GM12878 (cell line): ENCODE data around the gene NDUFB11. TPM values are rescaled to one million over a fixed set of nuclear protein-coding genes. Genes with fewer than 3 reads are reported as not detected.

ENCODE experiments used
- ATAC-seq: fragments of 200-7000 bp; cut with Tn5 transposase; 3 replicates; pipeline ENCODE4 v1.9.1; 2020; ENCODE audit warnings: mild to moderate bottlenecking, moderate library complexity
- BruUV-seq: library from RNA; stranded (reverse); fragments of 400-500 nt; replicated peaks from 2 replicates; lab custom pipeline; 2021; lab: Mats Ljungman, UMichigan
- CTCF ChIA-PET: fragments of 300-600 bp; sonication (Branson Sonifier 250); formaldehyde crosslinking; extraction: SDS; loops from one replicate; lab custom pipeline; 2021; ENCODE audit warnings: inconsistent platforms; lab: Yijun Ruan, JAX
- POLR2A ChIA-PET: fragments of 350-600 bp; formaldehyde crosslinking; extraction: SDS; loops from one replicate; lab custom pipeline; 2021; ENCODE audit warnings: inconsistent platforms; lab: Charles Lee
- RAD21 ChIA-PET: fragments of 300-600 bp; sonication (Branson Sonifier 250); formaldehyde crosslinking; loops from one replicate; lab custom pipeline; 2023; ENCODE audit warnings: antibody characterized with exemption; ENCODE audit not compliant: unreplicated experiment; lab: Charles Lee
- SMC1A ChIA-PET: fragments of 300-600 bp; sonication (Branson Sonifier 250); formaldehyde crosslinking; loops from one replicate; lab custom pipeline; 2023; ENCODE audit not compliant: unreplicated experiment, uncharacterized antibody; lab: Charles Lee
- DNase-seq: peaks from one replicate; pipeline ENCODE4 v3.0.0-alpha.2; 2011; ENCODE audit warnings: low read depth, low spot score
- FAIRE-seq: peaks from 3 replicates; lab custom pipeline; 2011; peaks lifted over from hg19 to GRCh38; lab: Jason Lieb, UNC
- H2AFZ ChIP-seq: 2 replicates; pipeline ENCODE4 v1.6.0; 2011; ENCODE audit warnings: low read depth, low read length, control low read depth; ENCODE audit not compliant: control insufficient read depth
- H3K27ac ChIP-seq: 2 replicates; pipeline ENCODE4 v1.5.1; 2011; ENCODE audit warnings: control low read depth; ENCODE audit not compliant: control insufficient read depth, insufficient read depth
- H3K27me3 ChIP-seq, 2 experiments: replicated peaks in 1 of 2; 2 replicates each; pipeline versions ENCODE4 v1.6.0 to v1.6.1; 2011; ENCODE audit warnings: low read length in 1 of 2; ENCODE audit not compliant: control insufficient read depth in 2 of 2, insufficient read depth in 2 of 2
- H3K36me3 ChIP-seq, 2 experiments: 2 replicates each; pipeline ENCODE4 v1.5.1; 2011; ENCODE audit warnings: low read length in 1 of 2; ENCODE audit not compliant: control insufficient read depth in 2 of 2, insufficient read depth in 2 of 2
- H3K4me1 ChIP-seq: 2 replicates; pipeline ENCODE4 v1.6.1; 2011; ENCODE audit warnings: mild to moderate bottlenecking, low read length, moderate library complexity, mixed read lengths; ENCODE audit not compliant: control insufficient read depth, insufficient read depth
- H3K4me2 ChIP-seq: 2 replicates; pipeline ENCODE4 v1.6.0; 2011; ENCODE audit warnings: control low read depth; ENCODE audit not compliant: control insufficient read depth, insufficient read depth
- H3K4me3 ChIP-seq: fragments of 200-600 bp; sonication (generic); 2 replicates; pipeline ENCODE4 v1.5.1; 2016
- H3K79me2 ChIP-seq: 2 replicates; pipeline ENCODE4 v1.6.0; 2011; ENCODE audit warnings: low read length; ENCODE audit not compliant: control insufficient read depth, insufficient read depth
- H3K9ac ChIP-seq: 2 replicates; pipeline ENCODE4 v1.8.0; 2011; ENCODE audit warnings: low read length, control low read depth, mixed read lengths; ENCODE audit not compliant: control insufficient read depth, insufficient read depth
- H3K9me3 ChIP-seq: replicated peaks from 3 replicates; pipeline ENCODE4 v1.5.1; 2011; ENCODE audit warnings: mild to moderate bottlenecking, low read length; ENCODE audit not compliant: control insufficient read depth, insufficient read depth
- H4K20me1 ChIP-seq: 2 replicates; pipeline ENCODE4 v1.6.0; 2011; ENCODE audit not compliant: control insufficient read depth, insufficient read depth
- BHLHE40 ChIP-seq, 2 experiments: fragments of 450-650 bp in 1 of 2; IDR thresholded peaks; 2 replicates each; pipeline ENCODE4 v1.6.1; 2011 to 2017; ENCODE audit warnings: low read depth in 2 of 2, borderline replicate concordance in 1 of 2, improper control_type of control experiment in 1 of 2, low read length in 1 of 2, mild to moderate bottlenecking in 1 of 2
- CUX1 ChIP-seq: IDR thresholded peaks from 2 replicates; pipeline ENCODE4 v1.6.1; 2012; ENCODE audit warnings: improper control_type of control experiment, low read depth, low read length; ENCODE audit not compliant: insufficient replicate concordance
- EGR1 ChIP-seq, 2 experiments: IDR thresholded peaks; 1 replicate in 1 of 2; 2 replicates in 1 of 2; pipeline ENCODE4 v1.6.1; 2011 to 2012; ENCODE audit warnings: low read depth in 2 of 2, low read length in 2 of 2, borderline replicate concordance in 1 of 2, mild to moderate bottlenecking in 1 of 2, moderate library complexity in 1 of 2
- PAX5 ChIP-seq: IDR thresholded peaks from 2 replicates; pipeline ENCODE4 v1.6.1; 2011; ENCODE audit warnings: low read depth, low read length, borderline replicate concordance
- PBX3 ChIP-seq: IDR thresholded peaks from 2 replicates; pipeline ENCODE4 v1.6.1; 2011; ENCODE audit warnings: mild to moderate bottlenecking, low read depth, low read length, moderate library complexity; ENCODE audit not compliant: insufficient replicate concordance
- RFX5 ChIP-seq: IDR thresholded peaks from 2 replicates; pipeline ENCODE4 v1.6.1; 2011; ENCODE audit warnings: low read depth, low read length, improper control_type of control experiment
- SIX5 ChIP-seq: IDR thresholded peaks from 2 replicates; pipeline ENCODE4 v1.6.1; 2011; ENCODE audit warnings: mild to moderate bottlenecking, low read depth, low read length, moderate library complexity; ENCODE audit not compliant: severe bottlenecking
- SUPT20H ChIP-seq: IDR thresholded peaks from 2 replicates; pipeline ENCODE4 v1.6.1; 2011; ENCODE audit warnings: low read depth, mild to moderate bottlenecking, low read length, moderate library complexity, borderline replicate concordance; ENCODE audit not compliant: control insufficient read depth
- TCF3 ChIP-seq: IDR thresholded peaks from 2 replicates; pipeline ENCODE4 v1.6.1; 2012; ENCODE audit warnings: low read depth, mild to moderate bottlenecking, low read length, borderline replicate concordance; ENCODE audit not compliant: insufficient read depth
- USF1 ChIP-seq: IDR thresholded peaks from 2 replicates; pipeline ENCODE4 v1.6.1; 2011; ENCODE audit warnings: borderline replicate concordance, low read depth, mild to moderate bottlenecking, moderate library complexity, mixed read lengths, low read length; ENCODE audit not compliant: insufficient read depth; ENCODE audit errors: extremely low read length
- ZNF687 ChIP-seq: fragments of 450-650 bp; IDR thresholded peaks from 2 replicates; pipeline ENCODE4 v1.6.1; 2017; ENCODE audit warnings: mild to moderate bottlenecking, moderate library complexity
- WGBS: methylation state at CpG from one replicate; pipeline ENCODE4 v1.1.6; 2016; ENCODE audit warnings: low lambda C conversion rate; ENCODE audit not compliant: insufficient replicate concordance, insufficient coverage; ENCODE audit errors: missing lambda C conversion rate; 5-methylcytosine and 5-hydroxymethylcytosine counted together
- in situ Hi-C: fragments of 300-500 bp; cut with MboI; formaldehyde crosslinking; loops from 9 replicates; pipeline ENCODE4 v1.14.3; 2018; ENCODE audit warnings: mixed read lengths
- intact Hi-C: fragments of 100-400 bp; cut with micrococcal nuclease; formaldehyde crosslinking; loops from one replicate; pipeline ENCODE4 v1.14.2; 2022; ENCODE audit not compliant: unreplicated experiment
- polyA plus RNA-seq, 11 experiments: library from polyadenylated mRNA; depleted of rRNA in 4 of 11; unstranded in 6 of 11; stranded (reverse) in 5 of 11; fragments of >200 nt; fragmentation: Nextera tagmentation in 4 of 11; fragmentation: Illumina TruSeq in 1 of 11; extraction: Ambion mirVana in 4 of 11; extraction: Trizol in 1 of 11; gene quantifications; 1 replicate in 1 of 11; 2 replicates in 10 of 11; pipeline versions ENCODE4 v1.2.1 to v1.2.3, GENCODE V29; 2011 to 2016; ENCODE audit warnings: inconsistent platforms in 2 of 11, missing spikeins in 2 of 11, low read depth in 1 of 11
- total RNA-seq, 4 experiments: library from RNA; depleted of rRNA in 3 of 4; stranded (reverse); fragments of >200 nt in 3 of 4; fragmentation: Illumina TruSeq in 1 of 4; extraction: Trizol in 1 of 4; gene quantifications; 2 replicates each; pipeline versions ENCODE4 v1.2.1 to v1.2.3, GENCODE V29; 2013 to 2021

Gene NDUFB11
- total and polyA plus RNA-seq, 10 of the 15 experiments (the other 5 are each of a cell fraction or from before 2014, with no cell fraction given) = 16.1 to 202 (median 83.3) TPM

- Histone ChIP-seq H3K9ac (no peak overlapping the region), H3K27ac (no peak overlapping the region), H3K4me2 (no peak overlapping the region), H3K9me3 (no peaks in the 10 kb centered on the region), H3K27me3 (no peaks in the 10 kb centered on the region; a peak in 1 of 4 replicates), H3K36me3 (peaks cover 0 to 19% of the 10 kb centered on the region in 2 experiments; a peak in 3 of 4 replicates), H2AFZ (no peak overlapping the region), H3K4me3 (no peak overlapping the region), H4K20me1 (no peaks in the 10 kb centered on the region), H3K4me1 (no peaks in the 10 kb centered on the region), H3K79me2 (no peaks in the 10 kb centered on the region)
- ATAC-seq (no peak), DNase-seq (no peak), FAIRE-seq (no peak)
- WGBS = 67% methylated on average over 5 of the region's 5 CpGs
- ChIA-PET CTCF (no interaction called here), SMC1A (no interaction called here), RAD21 (no interaction called here), POLR2A (no interaction called here)
- in situ Hi-C loops (no loop called here), intact Hi-C loops (no loop called here)
- no TSS peak for BruUV-seq
- TF ChIP-seq CUX1 (no peak), USF1 (no peak), RFX5 (no peak), PBX3 (no peak), PAX5 (no peak), ZNF687 (no peak), EGR1 (IDR thresholded peaks at IDR 0.05; ENCODE audit: borderline replicate concordance in 1 of 2, low read depth in 2 of 2, low read length in 2 of 2) (no peak), BHLHE40 (IDR thresholded peaks at IDR 0.05; ENCODE audit: borderline replicate concordance in 1 of 2, low read depth in 2 of 2, low read length in 1 of 2) (no peak), SIX5 (no peak), TCF3 (no peak), SUPT20H (no peak)
Measured at GRCh38 chrX:47178337-47178736, 33.8 kb upstream of the NDUFB11 start.
